ENCODE measurements around the gene RASL11B.

- TF ChIP-seq CTCF (IDR thresholded peaks at IDR 0.05) (peak in 5 of 6 experiments; percentile 43 to 58 (median 52)), POLR2A (IDR thresholded peaks at IDR 0.05) (no peak), EP300 (IDR thresholded peaks at IDR 0.05) (no peak), POLR2AphosphoS5 (IDR thresholded peaks at IDR 0.05) (no peak)
These were observed 49.7 kb downstream of the RASL11B start for GRCh38 chr4:52911684-52912294.
